HG03039 (cell line): ENCODE results near the gene CLIC4.
A peak's percentile ranks its signal among the peaks of the same experiment; 100 is the strongest.
"Not testable (repeated sequence)": the region's sequence is repeated elsewhere in the genome, so short reads cannot be mapped to it uniquely, and the experiment has no call there.

ENCODE experiments used
- ATAC-seq: cut with Tn5 transposase; IDR thresholded peaks from one replicate; pipeline ENCODE4 v1.9.1; 2021; ENCODE audit warnings: mild to moderate bottlenecking, moderate library complexity; ENCODE audit not compliant: unreplicated experiment

CLIC4 gene

DNA sequence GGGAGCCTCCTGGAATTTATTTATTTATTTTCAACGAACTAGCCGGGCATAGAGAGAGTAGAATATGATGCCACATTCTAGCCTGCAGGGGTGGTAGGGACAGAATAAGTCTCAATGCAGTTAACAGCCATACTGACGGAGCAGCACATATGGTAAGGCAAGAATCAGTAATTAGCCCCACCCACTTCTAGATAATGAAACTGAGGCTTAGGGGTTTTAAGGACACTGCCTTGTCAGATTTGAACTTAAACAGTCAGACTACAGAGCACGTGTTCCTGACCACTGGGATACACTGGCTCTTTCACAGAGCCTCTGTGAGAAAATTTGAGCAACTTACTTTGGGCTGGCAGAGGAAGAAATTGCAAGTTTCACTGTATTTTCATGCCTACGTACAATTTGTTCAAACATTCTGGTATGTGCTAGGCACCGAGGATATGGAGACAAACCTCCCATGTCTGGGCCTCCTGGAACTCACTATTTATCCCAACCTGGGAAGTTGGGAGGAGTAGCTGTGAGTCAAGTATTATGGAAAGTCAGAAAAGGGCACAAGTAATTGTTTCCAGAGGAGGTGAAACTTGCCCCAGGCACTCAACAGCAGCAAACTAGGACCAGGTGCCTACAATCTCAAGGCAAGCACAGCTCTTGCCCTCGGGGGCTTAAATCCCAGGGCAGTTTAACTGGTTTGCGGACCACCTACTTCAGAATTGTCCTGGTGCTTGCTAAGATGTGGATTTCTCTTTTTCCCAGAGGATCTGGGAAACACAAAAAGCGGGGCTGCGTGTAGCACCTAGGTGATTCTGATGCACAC lies 1.6 kb upstream of the CLIC4 start:
- no peak for ATAC-seq

DNA sequence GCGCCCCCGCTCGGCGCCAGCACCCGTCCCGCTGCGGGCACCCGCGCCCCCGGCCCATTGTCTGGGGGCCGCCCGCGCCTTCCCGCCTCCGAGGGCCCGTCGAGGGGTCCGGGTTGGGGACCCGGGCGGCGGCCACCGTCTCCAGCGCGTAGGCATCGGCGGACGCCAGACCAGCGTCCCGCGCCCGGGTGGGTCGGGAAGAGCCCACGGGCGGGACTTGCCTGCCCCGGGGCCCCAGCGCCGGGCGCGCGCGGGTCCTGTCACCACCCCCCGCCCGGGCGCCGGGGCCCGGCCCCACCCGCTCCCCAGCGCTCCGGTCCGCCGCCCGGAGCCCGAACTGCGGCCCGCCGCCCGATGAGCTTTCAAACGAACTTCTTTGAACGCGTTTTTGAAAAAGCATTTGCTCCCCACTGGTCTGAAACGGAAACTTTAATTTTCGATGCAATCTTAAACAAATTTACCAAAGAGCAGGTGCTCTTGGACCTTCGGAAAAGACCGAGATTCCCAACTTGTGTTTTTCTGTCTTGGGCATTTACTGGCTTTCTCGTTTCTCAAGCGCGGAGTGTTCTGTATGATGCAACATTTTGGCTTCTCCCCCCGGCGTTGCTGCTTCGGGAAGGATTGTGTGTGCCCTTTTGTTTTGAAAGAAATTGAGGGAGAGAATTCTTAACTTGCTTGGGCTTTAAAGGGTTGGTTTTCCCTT lies 615 bp downstream of the CLIC4 start:
- ATAC-seq: peak; percentile 15

- ATAC-seq: no peak
These were observed 3.2 kb downstream of the CLIC4 start for GRCh38 chr1:24748191-24749121.

DNA sequence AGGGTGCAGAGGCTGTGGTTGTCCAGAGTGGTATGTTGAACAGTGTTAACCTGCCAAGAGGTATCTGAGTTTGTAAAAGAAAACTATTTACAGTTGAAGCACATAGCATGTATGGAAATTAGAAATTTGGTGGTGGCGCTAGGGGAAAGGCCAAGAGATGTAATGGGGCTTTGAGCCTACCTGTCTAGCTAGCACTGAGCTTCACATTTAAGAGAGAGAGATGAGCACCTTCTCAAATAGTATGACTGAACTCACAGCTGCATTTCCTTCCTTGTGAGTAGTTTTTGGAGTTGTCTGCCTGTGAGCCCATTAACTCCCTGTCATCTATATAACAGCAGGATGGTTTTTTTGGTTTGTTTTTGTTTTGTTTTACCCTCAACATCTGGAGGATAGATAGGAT lies 4.0 kb downstream of the CLIC4 start:
- ATAC-seq: no peak

DNA sequence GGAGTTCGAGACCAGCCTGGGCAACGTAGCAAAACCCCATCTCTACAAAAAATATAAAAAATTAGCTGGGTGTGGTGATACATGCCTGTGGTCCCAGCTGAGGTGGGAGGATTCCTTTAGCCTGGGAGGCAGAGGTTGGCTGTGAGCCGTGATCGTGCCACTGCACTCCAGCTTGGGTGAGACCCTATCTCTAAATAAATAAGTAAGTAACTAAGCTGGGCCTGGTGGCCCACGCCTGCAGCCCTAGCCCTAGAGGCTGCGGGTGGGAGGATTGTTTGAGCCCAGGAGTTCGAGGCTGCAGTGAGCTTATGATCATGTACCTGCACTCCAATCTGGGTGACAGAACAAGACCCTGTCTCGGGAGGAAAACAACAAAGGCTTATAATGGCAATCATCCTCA lies 4.6 kb downstream of the CLIC4 start:
- no peak for ATAC-seq

- ATAC-seq: no peak
These were observed 6.6 kb downstream of the CLIC4 start for GRCh38 chr1:24751833-24752232.

DNA sequence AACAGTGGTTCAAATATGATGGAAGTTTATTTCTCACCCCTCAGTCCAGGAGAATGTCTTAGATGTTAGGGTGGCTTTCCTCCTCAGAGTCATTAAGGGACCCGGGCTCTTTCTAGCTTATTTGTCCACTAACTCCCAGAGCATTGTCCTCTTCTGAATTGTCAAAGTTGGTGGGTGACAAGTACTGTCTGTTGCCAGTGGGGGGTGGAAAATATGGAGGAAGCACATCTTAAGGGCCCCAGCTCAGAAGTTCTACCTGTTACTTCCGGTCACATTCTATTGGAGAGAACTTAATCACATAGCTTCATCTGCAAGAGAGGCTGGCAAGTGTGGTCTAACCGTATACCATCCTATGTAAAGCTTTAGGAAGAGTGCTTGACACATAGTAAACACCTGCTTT lies 7.1 kb downstream of the CLIC4 start:
- no peak for ATAC-seq

- ATAC-seq: no peak
These were observed 9.0 kb downstream of the CLIC4 start for GRCh38 chr1:24754229-24754628.

DNA sequence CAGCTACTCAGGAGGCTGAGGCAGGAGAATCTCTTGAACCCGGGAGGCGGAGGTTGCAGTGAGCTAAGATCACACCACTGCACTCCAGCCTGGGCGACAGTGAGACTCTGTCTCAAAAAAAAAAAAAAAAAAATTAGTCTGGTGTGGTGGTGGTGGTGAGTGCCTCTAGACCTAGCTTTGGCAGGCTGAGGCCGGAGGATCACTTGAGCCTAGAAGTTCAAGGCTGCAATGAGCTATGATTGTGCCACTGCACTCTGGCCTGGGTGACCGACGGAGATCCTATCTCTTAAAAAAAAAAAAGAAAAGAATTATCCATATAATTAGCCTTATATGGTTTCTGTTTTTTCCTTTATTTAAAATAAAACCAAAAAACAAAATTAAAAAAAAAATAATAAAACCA lies 10.1 kb downstream of the CLIC4 start:
- not testable (repeated sequence) for ATAC-seq

DNA sequence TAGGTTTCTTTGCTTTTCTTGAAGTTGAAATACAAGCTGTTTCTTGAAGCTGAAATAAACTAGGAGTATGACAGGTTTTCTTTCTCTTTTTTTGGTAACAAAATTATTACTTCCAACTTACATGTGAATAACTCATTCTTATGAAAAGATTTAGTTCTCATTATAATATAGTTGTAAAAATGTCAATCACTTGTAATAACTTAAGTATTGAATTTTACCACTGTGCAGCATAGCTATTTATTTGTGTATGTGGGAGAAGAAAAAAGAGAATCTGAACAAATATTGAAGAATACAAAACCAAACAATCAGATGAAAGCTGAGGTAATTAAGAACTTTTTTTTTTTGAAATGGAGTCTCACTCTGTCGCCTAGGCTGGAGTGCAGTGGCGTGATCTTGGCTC lies 11.1 kb downstream of the CLIC4 start:
- no peak for ATAC-seq

DNA sequence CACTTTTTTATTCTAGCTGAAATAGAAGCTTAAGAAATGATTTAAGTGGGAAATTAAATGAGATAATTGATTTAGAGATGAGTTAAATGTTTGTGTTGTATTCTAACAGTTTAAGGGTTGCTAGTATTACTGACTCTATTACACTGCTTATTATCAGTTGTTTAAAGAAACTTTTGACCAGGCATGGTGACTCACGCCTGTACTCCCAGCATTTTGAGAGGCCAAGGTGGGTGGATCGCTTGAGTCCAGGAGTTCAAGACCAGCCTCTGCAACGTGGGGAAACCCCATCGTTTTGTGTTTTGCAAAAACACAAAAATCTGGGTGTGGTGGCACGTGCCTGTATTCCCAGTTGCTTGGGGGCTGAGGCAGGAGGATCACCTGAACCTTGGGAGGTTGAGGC lies 14.2 kb downstream of the CLIC4 start:
- ATAC-seq: no peak

- ATAC-seq: no peak
These were observed 16.3 kb downstream of the CLIC4 start for GRCh38 chr1:24761582-24761981.

DNA sequence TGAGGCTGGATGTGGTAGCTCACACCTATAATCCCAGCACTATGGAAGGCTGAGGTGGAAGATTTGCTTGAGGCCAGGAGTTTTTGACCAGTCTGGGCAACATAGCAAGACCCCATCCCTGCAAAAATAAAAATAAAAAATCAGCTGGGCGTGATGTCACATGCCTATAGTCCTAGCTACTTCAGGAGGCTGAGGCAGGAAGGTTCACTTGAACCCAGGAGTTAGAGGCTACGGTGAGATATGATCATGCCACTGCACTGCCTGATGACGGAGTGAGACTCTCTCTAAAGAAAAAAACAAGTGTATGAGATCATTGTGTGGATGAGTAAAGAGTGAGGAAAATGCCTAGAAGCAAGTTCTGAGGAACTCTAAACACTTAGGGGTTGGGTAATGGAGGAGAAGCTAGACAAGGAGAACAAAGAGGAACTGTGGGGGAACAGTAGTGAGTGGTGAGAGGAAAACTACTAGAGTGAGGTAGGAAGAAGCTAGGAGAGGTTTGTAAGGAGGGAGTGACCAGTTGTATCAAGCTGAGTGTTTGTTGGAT lies 17.0 kb downstream of the CLIC4 start:
- ATAC-seq: no peak

GRCh38 chr1:24763671-24764070 lies 18.4 kb downstream of the CLIC4 start:
- no peak for ATAC-seq

DNA sequence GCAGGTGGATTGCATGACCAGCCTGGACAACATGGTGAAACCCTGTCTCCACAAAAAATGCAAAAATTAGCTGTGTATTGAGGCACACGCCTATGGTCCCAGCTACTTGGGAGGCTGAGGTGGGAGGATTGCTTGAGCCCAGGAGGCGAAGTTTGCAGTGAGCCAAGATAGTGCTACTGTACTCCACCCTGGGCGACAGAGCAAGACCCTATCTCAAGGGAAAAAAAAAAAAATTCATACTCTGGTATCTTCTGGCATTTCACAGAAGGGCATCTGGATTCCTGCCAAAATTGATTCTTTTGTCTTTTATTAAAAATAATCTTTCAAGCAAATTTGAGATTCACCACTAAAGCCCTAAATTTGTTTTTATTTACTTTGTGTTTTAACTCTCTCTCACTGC lies 19.2 kb downstream of the CLIC4 start:
- ATAC-seq: no peak

GRCh38 chr1:24764848-24765247 lies 19.6 kb downstream of the CLIC4 start:
- no peak for ATAC-seq

DNA sequence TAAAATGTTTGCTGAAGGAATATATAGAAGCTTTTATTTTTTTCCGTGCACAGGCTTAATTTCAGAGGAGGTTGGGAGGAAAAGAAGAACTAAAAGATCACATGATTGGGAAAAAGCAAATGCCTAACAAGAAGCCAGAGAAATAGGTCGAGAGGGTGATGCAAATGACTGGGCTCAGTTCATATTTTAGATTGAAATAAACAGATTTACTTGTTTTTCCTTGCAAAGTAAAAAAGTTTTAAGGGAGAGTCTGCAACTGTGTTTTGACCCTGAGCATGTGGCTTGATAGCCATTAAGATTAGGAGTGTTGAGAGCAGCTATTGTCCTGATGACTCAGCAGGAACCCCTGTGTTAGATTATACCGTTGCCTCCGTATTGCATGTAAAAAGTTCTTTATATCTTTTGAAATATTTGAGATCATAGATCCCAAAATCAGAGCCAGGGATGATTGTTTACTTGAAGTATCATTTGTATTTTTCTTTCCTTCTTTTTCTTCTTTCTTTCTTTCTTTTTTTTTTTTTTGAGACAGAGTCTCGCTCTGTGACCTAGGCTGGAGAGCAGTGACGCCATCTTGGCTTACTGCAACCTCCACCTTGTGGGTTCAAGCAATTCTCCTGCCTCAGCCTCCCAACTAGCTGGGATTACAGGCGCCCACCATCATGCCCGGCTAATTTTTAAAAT lies 20.2 kb downstream of the CLIC4 start:
- no peak for ATAC-seq

DNA sequence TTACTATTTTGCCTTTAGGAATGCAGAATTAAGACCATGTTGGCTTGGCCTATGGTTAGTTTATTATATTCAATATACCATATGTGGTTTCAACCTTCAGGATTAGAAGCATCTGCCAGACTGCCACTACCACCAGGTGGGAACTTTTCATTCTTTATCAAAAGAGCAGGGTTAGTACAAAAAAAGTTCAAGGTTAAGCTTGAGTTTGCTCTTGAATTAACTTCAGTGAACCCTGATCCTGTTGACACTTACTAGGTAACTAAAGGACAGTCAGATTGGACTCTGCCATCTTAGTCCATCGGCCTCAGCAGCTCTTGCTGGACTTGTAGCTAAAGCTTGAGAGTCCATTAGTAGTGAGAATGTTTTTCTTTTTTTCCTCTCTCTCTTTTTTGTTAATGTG lies 22.1 kb downstream of the CLIC4 start:
- ATAC-seq: no peak

DNA sequence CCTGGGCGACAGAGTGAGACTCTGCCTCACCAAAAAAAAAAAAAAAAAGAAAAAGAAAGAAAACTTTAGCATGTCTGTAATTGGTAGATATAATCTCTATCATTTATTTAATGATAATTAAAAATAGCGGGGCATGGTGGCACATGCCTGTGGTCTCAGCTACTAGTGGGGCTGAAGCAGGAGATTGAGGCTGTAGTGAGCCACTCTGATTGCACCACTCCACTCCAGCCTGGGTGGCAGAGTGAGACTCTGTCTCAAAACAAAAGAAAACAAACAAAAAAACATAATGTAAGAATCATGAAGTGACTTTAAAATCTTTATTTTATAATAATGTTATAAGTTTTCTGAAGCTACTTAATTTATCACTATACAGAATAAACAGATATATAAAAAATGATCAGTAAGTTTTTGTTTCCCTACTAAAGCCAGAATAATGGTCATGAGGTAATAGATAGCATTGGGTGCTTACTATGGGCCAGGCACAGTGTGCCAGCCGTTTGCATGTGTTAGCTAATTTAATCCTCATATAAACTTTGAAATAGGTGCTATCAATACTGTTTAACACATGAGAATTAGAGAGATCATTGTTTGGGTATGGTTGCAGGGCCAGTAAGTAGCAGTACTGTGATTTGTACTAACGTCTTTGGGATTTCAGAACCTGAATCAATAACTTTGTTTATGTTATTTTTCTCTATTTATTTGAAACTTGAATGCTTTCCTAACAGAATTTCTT lies 23.8 kb downstream of the CLIC4 start:
- no peak for ATAC-seq
